Activated CD4-positive, alpha-beta T cell treated with anti-CD3 and anti-CD28 coated beads for 36 hours (primary cell): ENCODE data around the gene COL5A1. TPM values are rescaled to one million over a fixed set of nuclear protein-coding genes. Genes with fewer than 3 reads are reported as not detected.

Source experiments
- ATAC-seq: fragments of 200-7000 bp; cut with Tn5 transposase; one replicate; pipeline ENCODE4 v1.10.0; 2021; ENCODE audit warnings: mild to moderate bottlenecking, moderate library complexity
- CTCF ChIA-PET: fragments of 350-600 bp; sonication (Branson Sonifier 250); formaldehyde crosslinking; loops from one replicate; lab custom pipeline; 2021; ENCODE audit warnings: antibody characterized with exemption; lab: Charles Lee
- POLR2A ChIA-PET: fragments of 350-600 bp; sonication (Branson Sonifier 250); formaldehyde crosslinking; loops from one replicate; lab custom pipeline; 2021; ENCODE audit warnings: antibody characterized with exemption, inconsistent platforms; lab: Charles Lee
- DNase-seq: peaks from one replicate; pipeline ENCODE4 v3.0.0-alpha.2; 2020
- H3K27ac Mint-ChIP-seq: one replicate; pipeline ENCODE4 v1.8.0; 2021; ENCODE audit warnings: mixed read lengths
- H3K27me3 Mint-ChIP-seq: one replicate; pipeline ENCODE4 v1.8.0; 2021; ENCODE audit warnings: mixed read lengths
- H3K36me3 Mint-ChIP-seq: one replicate; pipeline ENCODE4 v1.8.0; 2021; ENCODE audit warnings: low read depth, mixed read lengths
- H3K4me1 Mint-ChIP-seq: one replicate; pipeline ENCODE4 v1.8.0; 2021; ENCODE audit warnings: mixed read lengths
- H3K4me3 Mint-ChIP-seq: one replicate; pipeline ENCODE4 v1.8.0; 2021; ENCODE audit warnings: mild to moderate bottlenecking, moderate library complexity, mixed read lengths
- H3K9me3 Mint-ChIP-seq: one replicate; pipeline ENCODE4 v1.8.0; 2021; ENCODE audit warnings: low read depth, mixed read lengths
- intact Hi-C, 2 experiments: fragments of 100-400 bp; cut with DNase I in 1 of 2; cut with micrococcal nuclease in 1 of 2; formaldehyde crosslinking; loops; one replicate each; pipeline versions ENCODE4 v1.14.2 to v1.15.1; 2022 to 2024; cut with DNase I, micrococcal nuclease
- total RNA-seq, 2 experiments: library from RNA; stranded (reverse); gene quantifications; one replicate each; pipeline ENCODE4 v1.2.3, GENCODE V29; 2021

COL5A1 gene
- total RNA-seq, 2 experiments from 2014 or later, result 0.07 to 0.16 TPM

GRCh38 chr9:134688231-134688630 is 46.6 kb downstream of the COL5A1 start:
- no peak overlapping the region for H3K4me3 Mint-ChIP-seq
- ATAC-seq (no peak), DNase-seq (no peak)
- ChIA-PET POLR2A (no interaction called here), CTCF (no interaction called here)
- H3K36me3 Mint-ChIP-seq, result no peaks in the 10 kb centered on the region
- intact Hi-C loops, result loop anchor here in 1 of 2 experiments (2.0 kb wide), 1 partner anchor 239 kb away; no protein-coding TSS in a partner anchor
- H3K9me3 Mint-ChIP-seq, result no peaks in the 10 kb centered on the region
- H3K27ac Mint-ChIP-seq, result no peak overlapping the region
- peaks cover 5% of the 10 kb centered on the region for H3K4me1 Mint-ChIP-seq
- H3K27me3 Mint-ChIP-seq, result no peaks in the 10 kb centered on the region

DNA sequence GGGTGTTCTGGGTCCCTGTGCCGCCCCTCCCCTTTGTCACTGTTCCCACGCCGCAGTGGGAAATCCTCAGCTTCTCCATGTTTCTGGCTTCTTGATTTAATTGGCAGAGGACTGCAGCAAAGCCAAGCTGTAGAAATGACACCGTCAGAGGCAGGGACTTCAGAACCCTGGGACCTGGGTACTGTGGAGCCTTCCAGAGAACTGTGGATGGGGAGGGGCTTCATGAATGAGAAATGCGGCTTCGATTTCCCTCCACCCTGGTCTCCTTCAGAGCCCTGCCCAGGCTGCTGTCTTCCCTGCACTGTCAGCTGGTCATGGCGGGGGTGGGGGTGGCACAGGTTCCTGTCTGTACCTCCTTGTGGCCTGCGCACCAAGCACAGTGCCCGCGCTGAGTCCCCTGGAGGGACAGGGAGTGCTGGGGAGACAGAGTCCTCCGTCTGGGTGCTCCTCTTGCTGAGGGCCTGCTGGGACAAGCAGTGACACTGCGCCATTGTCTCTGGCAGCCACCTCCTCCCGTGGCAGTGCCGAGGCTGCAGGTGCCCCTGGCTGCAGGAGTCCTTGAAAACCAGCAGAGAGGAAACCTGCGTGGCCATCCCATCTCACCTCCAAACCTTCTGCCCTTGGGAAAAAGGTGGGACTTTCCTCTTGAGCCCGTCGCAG is 47.2 kb downstream of the COL5A1 start:
- no peaks in the 10 kb centered on the region for H3K9me3 Mint-ChIP-seq
- intact Hi-C loops, result loop anchor here in 1 of 2 experiments (2.0 kb wide), 1 partner anchor 240 kb away; no protein-coding TSS in a partner anchor
- ChIA-PET CTCF (interaction anchor here (1.2 kb wide), 1 partner anchor 239 kb away, joined by 3 read pairs; no protein-coding TSS in a partner anchor), POLR2A (no interaction called here)
- H3K27me3 Mint-ChIP-seq, result no peaks in the 10 kb centered on the region
- peaks cover 7% of the 10 kb centered on the region for H3K4me1 Mint-ChIP-seq
- DNase-seq (no peak), ATAC-seq (no peak)
- H3K4me3 Mint-ChIP-seq, result no peak overlapping the region
- no peaks in the 10 kb centered on the region for H3K36me3 Mint-ChIP-seq
- H3K27ac Mint-ChIP-seq, result no peak overlapping the region

- peaks cover 7% of the 10 kb centered on the region for H3K4me1 Mint-ChIP-seq
- no peak overlapping the region for H3K4me3 Mint-ChIP-seq
- DNase-seq, result peak; percentile 52
- ChIA-PET CTCF (interaction anchor here (1.2 kb wide), 1 partner anchor 240 kb away, joined by 3 read pairs; no protein-coding TSS in a partner anchor), POLR2A (no interaction called here)
- H3K27ac Mint-ChIP-seq, result no peak overlapping the region
- H3K9me3 Mint-ChIP-seq, result no peaks in the 10 kb centered on the region
- ATAC-seq, result no peak
- no peaks in the 10 kb centered on the region for H3K27me3 Mint-ChIP-seq
- intact Hi-C loops, result loop anchor here in 1 of 2 experiments (2.0 kb wide), 1 partner anchor 241 kb away; no protein-coding TSS in a partner anchor
- no peaks in the 10 kb centered on the region for H3K36me3 Mint-ChIP-seq
These were observed 47.9 kb downstream of the COL5A1 start for GRCh38 chr9:134689321-134690181.

DNA sequence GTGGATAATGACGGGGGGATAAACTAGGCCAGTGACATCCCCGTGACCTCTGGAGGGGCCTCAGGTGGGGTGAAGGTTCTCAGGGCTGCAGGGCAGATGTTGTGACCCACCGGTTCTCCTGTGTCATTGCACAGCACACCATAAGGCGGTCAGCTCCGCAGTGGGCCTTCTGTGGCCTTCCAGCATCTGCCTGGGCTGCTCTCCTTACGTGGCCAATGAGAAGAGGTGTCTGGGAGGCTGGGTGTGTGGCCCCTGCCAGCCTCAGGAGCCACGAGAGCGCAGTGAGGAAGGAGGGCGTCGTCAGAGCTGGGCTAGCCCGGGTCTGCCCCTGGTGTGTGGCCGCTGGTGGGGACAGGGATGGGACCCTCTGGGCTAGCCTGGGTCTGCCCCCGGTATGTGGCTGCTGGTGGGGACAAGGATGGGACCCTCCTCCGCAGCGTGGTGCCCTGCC is 48.7 kb downstream of the COL5A1 start:
- Mint-ChIP-seq H3K9me3 (no peaks in the 10 kb centered on the region), H3K27ac (no peak overlapping the region), H3K4me3 (no peak overlapping the region), H3K36me3 (no peaks in the 10 kb centered on the region), H3K27me3 (no peaks in the 10 kb centered on the region), H3K4me1 (peaks cover 7% of the 10 kb centered on the region)
- ATAC-seq, result no peak
- no peak for DNase-seq
- intact Hi-C loops, result no loop called here
- POLR2A ChIA-PET, result no interaction called here
- CTCF ChIA-PET, result no interaction called here

- ChIA-PET POLR2A (no interaction called here), CTCF (interaction anchor here (0.6 to 0.9 kb wide), 2 partner anchors 11 to 342 kb away, joined by 3 to 4 read pairs; no protein-coding TSS in a partner anchor)
- Mint-ChIP-seq H3K9me3 (no peaks in the 10 kb centered on the region), H3K36me3 (no peaks in the 10 kb centered on the region), H3K27ac (no peak overlapping the region), H3K27me3 (no peaks in the 10 kb centered on the region), H3K4me1 (peaks cover 7% of the 10 kb centered on the region), H3K4me3 (no peak overlapping the region)
- intact Hi-C loops, result no loop called here
- no peak for ATAC-seq
- DNase-seq, result no peak
These were observed 49.5 kb downstream of the COL5A1 start for GRCh38 chr9:134690946-134691694.

DNA sequence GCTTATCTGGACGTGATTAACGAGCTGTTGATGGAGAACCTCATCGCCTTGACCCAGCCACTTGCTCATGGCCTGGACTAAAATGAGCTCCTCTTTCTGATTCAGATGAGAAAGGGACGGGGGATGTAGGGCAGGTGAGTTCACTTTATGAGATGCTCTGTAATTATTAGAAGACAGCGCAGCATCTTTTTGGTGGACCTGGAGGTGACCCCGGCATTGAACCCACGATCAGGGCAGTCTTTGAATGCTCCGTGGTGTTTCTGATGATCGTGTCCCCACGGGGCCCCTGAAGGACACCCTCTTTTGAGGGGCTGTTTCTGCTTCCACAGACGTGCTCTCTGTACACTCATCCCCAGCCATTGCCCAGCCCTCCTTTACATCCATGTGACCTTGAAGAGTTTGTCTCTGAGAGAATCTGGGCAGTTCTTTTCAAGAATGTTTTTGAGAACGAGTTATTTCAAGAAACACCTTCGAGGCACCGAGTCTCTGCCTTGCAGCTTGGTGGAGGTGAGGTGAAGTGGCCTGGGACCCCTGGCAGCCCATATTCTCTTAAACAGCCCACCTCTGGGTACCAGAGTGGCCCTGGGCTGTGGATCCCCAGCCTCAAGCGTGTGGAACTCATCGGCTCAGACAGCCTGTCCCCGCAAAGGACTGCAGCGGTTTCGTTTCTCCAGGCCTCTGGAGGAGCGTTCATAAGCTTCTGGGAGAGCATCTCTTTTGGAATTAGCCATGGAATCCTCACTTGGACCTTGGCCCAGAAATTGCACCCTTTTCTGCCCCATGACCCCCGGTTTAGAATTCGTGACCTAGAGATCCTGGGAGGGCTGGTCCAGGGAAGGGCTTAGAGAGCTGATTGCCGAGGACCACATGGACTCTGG is 50.3 kb downstream of the COL5A1 start:
- no peak for DNase-seq
- ATAC-seq, result no peak
- intact Hi-C loops, result no loop called here
- H3K36me3 Mint-ChIP-seq, result no peaks in the 10 kb centered on the region
- H3K27me3 Mint-ChIP-seq, result no peaks in the 10 kb centered on the region
- peaks cover 7% of the 10 kb centered on the region for H3K4me1 Mint-ChIP-seq
- ChIA-PET POLR2A (no interaction called here), CTCF (interaction anchor here (0.9 kb wide), 1 partner anchor 341 kb away, joined by 3 read pairs; no protein-coding TSS in a partner anchor)
- no peak overlapping the region for H3K4me3 Mint-ChIP-seq
- no peak overlapping the region for H3K27ac Mint-ChIP-seq
- no peaks in the 10 kb centered on the region for H3K9me3 Mint-ChIP-seq

DNA sequence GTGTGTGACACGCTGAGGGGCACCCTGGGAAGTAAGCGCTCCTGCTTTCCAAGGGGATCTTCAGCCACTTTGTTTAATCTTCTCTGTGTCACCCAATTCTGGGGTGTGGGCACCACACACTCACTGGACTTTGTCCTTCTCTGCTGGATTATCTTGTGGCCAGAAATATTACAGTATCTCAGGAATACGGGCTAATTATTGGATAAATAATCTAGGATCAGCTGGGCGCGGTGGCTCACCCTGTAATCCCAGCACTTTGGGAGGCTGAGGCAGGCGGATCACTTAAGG is 50.9 kb downstream of the COL5A1 start:
- no peaks in the 10 kb centered on the region for H3K27me3 Mint-ChIP-seq

DNA sequence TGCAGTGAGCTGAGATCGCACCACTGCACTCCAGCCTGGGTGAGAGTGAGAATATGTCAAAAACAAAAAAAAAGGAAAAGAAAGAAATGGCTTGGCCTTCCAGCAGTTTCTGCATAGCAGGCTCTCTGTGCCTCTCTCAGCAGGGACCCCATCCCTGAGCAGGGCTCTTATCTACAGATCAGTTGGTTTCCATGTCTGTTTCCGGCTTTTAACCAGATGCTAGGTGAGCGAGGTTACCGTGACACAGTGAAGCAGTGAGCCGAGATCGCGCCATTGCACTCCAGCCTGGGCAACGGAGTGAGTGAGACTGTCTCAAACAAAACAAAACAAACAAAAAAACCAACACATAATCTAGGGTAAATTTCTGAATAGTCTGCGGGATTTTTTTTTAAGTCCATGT is 51.4 kb downstream of the COL5A1 start:
- CTCF ChIA-PET, result no interaction called here
- no peak for ATAC-seq
- no peak overlapping the region for H3K27ac Mint-ChIP-seq

More for the DNA sequence above, 50.9 kb downstream of the COL5A1 start:
- Mint-ChIP-seq H3K9me3 (no peaks in the 10 kb centered on the region), H3K36me3 (no peaks in the 10 kb centered on the region), H3K27ac (no peak overlapping the region), H3K4me1 (peaks cover 7% of the 10 kb centered on the region), H3K4me3 (no peak overlapping the region)
- CTCF ChIA-PET, result no interaction called here
- ATAC-seq (no peak), DNase-seq (no peak)
- intact Hi-C loops, result no loop called here
- POLR2A ChIA-PET, result no interaction called here

DNA sequence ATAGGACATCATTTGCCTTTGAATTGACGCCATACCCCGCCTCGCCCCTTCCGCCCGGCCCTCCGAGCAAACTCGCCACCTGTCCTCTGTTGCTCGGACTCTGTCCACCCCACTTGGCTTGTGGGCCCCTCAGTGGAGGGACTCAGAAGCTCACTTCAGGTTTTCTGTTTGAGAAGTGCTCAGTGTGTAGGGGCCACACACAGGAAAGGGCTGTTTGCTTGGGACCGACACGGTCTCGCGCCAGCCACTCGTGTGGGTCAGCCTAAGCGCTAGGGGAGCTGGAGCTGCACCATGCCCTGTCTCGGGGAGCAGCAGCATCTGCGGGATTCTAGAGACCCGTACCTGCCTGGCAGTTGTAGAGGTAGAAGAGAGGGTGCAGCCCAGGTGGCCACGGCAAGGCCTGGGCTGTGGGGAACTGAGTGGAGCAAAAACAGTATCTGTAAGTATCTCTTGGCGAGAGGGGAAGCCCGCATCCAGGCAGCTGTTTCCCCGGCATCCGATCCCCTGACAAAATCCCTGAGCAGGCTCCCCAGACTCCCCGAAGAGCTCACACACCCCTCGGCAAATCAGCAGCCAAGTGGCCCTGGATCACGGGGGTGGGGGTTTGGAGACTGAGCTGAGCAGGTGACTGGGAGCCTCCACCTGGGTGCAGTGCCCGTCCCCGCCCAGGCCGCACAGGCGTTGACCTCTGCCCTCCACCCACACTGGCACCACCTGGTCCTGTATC is 52.2 kb downstream of the COL5A1 start:
- no peaks in the 10 kb centered on the region for H3K36me3 Mint-ChIP-seq
- intact Hi-C loops, result no loop called here
- no peaks in the 10 kb centered on the region for H3K9me3 Mint-ChIP-seq
- ATAC-seq, result no peak
- H3K27ac Mint-ChIP-seq, result no peak overlapping the region
- peaks cover 7% of the 10 kb centered on the region for H3K4me1 Mint-ChIP-seq
- no peaks in the 10 kb centered on the region for H3K27me3 Mint-ChIP-seq
- no peak overlapping the region for H3K4me3 Mint-ChIP-seq
- ChIA-PET CTCF (no interaction called here), POLR2A (no interaction called here)
- no peak for DNase-seq

More for the DNA sequence above, 51.4 kb downstream of the COL5A1 start:
- POLR2A ChIA-PET, result no interaction called here
- H3K36me3 Mint-ChIP-seq, result no peaks in the 10 kb centered on the region
- no peaks in the 10 kb centered on the region for H3K27me3 Mint-ChIP-seq
- no peak for DNase-seq
- no peaks in the 10 kb centered on the region for H3K9me3 Mint-ChIP-seq
- no peak overlapping the region for H3K4me3 Mint-ChIP-seq
- H3K4me1 Mint-ChIP-seq, result peaks cover 7% of the 10 kb centered on the region
- intact Hi-C loops, result no loop called here

DNA sequence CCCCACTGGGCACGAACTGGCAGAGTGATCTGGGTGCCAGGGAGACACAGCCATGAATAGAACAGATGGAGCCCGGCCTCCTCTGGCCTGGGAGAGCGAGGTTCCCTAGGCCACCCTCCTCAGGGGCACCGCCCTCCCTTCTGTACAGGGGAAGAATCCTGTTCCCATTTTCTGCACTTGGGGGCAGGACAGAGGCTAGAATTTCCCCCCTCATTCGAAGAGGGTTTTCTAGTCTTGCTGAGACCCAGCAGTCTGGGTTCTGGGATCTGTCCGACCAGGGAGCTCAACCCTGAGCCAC is 52.7 kb downstream of the COL5A1 start:
- H3K9me3 Mint-ChIP-seq, result no peaks in the 10 kb centered on the region
- no peak overlapping the region for H3K27ac Mint-ChIP-seq
- H3K4me1 Mint-ChIP-seq, result peaks cover 7% of the 10 kb centered on the region
- intact Hi-C loops, result no loop called here
- ChIA-PET POLR2A (no interaction called here), CTCF (no interaction called here)
- DNase-seq (no peak), ATAC-seq (no peak)
- no peaks in the 10 kb centered on the region for H3K36me3 Mint-ChIP-seq
- H3K4me3 Mint-ChIP-seq, result no peak overlapping the region
- no peaks in the 10 kb centered on the region for H3K27me3 Mint-ChIP-seq
